ENCODE measurements around the gene SLC16A7.

SLC16A7 gene

DNA sequence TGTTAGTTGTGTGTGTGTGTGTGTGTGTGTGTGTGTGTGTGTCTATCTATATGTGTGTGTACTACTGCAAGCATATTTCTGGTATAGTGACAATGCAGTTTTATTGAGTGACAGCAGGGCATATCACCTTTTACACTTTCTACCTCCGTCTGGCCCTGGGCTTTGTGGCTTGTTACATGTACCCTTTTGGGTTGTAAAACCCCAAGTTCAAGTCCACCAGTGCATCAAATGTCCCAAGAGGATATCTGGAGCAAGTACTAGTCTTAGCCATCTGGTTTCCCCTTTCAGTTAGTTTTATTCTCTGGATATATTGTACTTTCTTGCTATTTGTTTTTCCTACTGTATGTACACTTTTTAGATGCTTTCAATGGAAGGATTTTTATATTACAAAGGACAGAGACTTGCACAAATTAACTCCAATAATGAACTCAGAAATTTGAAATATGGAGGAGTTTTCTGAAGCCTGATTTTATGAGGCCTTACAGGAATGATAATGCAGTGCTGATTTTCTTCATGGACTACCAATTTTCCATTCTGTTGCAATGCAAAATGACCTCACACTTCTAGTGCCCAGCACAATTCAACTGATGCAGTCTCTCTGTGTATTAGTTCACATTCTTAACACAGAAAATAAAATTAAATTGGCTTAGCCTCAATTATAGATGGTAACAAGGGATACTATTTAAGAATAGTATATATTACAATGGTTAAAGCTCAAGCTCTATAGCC, 29.1 kb downstream of the SLC16A7 start:
- DNase-seq: no peak

DNA sequence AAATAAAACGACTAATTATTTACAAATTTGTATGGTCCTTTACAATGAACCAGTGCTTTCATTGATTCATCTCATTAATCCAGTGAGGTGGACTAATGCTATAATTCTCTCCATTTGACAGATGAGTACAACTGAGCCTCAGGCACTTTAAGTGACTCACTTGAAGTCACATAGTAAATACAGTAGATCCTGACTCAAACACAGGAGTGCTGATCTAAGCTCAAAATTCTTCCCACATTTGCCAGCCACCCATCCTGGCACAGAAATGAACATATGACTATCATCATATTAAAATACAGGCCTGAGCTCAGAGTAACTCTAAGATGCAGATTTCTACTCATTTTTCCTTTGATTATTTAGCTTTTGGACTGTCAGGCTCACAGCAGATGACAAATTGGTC, 30.6 kb downstream of the SLC16A7 start:
- no peak for DNase-seq

DNA sequence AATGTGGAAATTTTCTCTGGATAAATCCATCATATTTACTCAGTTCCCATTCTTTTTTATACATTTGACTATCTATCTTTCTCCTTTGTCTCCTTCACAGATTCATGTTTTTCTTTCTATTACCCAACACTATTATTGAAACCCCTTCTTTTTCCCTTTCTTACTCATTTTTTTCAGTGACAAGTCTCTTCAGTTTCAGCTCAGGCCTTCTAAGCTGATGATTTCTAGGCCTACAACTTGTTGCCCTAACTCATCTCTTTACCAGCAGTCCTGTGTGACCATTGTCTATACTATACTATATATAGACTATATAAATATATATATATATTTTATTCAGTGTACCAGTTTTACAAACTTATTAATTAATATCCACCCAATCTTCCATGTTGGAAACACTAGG, 31.8 kb downstream of the SLC16A7 start:
- DNase-seq: no peak

DNA sequence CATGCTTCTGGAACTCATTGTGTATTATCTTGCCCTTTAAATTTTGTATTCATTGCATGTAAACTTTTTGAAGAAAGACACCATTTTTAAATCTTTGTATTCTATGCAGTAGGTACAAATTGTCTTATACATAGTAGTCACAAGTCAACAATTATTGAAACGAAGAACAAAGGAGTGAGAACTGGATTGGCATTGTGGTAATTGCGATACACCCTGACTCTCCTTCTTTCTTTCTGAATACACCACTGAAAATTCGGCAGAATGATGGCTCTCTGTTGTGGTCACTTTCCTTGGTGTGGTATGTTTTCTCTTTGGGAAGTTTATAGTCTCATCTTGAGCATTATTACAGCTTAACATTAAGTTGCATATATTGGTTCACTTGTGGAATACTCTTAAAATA, 34.1 kb downstream of the SLC16A7 start:
- DNase-seq: no peak

DNA sequence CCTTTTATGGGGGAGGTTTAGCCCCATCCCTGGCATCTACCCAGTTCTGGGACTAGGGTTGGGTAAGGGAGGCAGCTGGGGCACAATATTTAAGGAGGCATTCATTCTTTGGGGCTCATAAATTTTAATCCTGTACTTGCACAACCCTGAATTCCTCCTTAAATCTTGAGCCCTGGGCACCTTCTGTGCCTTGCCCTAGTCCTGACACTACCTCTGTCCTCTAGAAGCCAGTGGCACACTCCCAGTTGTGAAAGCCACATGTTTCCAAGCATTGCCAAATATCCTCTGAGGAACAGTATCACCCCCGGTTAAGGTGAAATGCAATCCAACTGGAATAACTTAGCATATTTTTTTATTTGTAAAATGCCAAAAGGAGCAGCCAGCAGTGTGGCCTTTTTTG, 36.6 kb downstream of the SLC16A7 start:
- DNase-seq: no peak

DNA sequence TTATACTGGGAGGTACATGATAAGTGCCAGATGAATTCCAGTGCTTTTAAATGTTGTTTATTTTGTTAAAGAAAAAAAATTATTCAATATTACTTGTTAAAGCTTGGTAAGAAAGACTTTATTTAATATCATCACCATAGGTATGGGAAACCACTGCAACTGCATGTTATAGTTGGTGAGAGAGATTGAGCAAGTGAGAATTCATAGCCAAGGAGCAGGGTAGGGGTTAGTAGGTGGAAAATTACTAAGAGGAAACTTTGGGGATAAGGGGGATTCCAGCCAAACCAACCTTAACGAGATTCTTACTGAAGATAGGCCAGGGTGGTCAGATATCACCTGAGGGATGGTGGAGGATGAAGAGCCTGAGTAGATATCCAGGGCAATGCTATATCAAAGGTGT, 38.4 kb downstream of the SLC16A7 start:
- no peak for DNase-seq

DNA sequence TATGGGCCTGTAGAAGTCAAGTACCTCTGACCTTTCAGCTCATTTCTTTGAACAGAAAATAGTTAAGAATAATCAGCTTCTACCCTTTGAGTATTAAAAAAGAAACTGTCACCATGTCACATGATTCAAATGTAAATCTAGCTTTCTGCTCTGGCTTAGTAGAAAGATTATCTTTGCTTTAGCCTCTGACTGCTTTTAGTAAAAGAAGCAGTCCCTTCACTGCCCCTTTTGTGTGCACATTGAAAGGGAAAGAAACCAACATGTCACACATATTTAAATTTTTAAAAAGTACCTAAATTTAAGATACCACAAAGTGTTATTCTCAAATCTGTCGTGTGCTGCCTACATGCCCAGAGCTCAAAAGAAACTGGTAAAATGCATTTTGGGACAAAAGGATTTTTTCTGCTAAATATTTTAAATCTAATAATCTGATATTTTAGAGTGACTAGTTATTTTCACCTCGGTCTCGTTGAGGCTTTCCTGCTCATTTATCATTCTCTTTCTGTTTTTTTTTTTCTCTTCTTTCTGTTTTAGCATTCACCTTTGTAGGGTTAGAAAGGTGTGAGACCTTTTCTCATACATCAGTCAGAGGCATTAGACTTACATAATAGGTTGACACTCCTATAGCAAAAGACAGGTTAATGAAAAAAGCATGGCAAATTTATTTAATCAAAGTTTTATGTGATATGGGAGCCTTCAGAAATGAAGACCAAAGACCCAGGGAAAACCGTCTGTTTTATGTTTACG, 41.3 kb downstream of the SLC16A7 start:
- DNase-seq: no peak

DNA sequence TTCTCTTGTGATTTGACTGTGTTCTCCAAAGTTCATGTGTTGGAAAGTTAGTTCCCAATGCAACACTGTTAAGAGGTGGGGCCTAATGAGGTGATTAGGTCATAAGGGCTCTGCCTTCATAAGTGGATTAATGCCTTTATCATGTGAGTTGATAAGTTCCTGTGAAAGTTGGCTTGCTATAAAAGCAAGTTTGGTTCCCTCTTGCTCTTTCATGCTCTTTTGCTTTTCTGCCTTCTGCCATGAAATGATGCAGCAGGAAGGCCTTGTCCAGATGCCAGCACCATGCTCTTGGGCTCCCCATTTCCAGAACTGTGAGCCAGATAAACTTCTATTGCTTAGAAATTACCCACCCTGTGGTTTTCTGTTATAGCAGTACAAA, 41.9 kb downstream of the SLC16A7 start:
- no peak for DNase-seq

DNA sequence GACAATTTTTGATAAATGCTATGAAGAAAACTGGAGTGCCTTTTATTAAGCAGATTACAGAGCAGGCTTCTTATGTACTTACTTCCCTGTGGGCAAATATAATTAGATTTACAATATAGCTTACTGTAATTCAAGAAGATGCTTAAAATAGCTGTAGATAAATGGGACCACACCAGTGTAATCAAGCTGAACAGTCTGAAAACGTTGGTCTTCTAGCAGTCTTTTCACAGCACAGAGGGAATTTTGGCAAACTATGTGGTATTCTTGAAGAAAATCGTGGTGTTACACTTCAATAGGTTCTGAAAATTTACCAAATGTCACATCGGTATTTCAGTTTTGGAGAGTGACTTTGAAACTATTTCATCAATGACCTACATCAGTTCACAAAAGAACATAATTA, 47.7 kb downstream of the SLC16A7 start:
- DNase-seq: no peak

DNA sequence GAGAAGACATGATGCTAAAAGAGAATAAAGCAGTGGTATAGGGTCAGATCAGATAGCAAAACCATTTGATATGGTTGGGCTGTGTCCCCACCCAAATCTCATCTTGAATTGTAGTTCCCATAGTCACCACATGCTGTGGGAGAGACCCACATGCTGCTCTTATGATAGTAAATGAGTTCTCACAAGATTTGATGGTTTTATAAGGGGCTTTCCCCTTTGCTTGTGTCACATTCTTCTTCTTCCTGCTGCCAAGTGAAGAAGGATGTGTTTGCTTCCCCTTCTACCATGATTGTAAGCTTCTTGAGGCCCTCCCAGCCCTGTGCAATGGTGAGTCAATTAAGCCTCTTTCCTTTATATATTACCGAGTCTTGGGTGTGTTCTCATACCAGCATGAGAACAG, 49.4 kb downstream of the SLC16A7 start:
- no peak for DNase-seq

DNA sequence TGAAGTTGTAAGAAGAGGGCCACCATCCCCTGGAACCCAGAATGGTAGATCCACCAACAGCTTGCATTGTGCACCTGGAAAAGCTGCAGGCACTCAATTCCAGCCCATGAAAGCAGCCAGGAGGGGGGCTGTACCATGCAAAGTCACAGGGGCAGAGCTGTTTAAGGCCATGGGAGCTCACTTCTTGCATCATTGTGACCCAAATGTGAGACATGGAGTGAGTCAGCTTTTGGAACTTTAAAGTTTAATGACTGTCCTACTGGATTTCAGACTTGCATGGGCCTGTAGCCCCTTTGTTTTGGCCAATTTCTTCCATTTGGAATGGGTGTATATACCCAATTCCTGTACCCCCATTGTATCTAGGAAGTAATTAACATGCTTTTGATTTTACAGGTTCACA, 50.8 kb downstream of the SLC16A7 start:
- no peak for DNase-seq

DNA sequence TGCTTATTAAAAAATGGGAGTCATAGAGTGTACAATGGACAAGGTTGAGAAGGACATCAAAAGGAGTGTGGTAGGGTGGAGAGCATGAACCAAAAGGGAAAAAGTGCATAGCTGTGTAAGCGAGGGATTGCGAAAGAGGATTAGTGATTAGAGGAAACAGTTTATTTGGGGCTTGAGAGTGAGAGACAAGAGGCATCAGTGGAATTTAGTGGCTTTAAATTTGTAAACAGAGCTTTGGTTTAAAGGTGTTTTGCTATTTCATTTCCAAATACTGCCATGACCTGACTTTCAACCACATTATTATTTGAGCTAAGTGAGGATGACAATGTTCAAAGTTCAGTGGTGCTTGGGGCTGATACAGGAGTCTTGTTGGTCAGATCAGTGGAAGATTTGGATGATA, 53.4 kb downstream of the SLC16A7 start:
- DNase-seq: no peak

DNA sequence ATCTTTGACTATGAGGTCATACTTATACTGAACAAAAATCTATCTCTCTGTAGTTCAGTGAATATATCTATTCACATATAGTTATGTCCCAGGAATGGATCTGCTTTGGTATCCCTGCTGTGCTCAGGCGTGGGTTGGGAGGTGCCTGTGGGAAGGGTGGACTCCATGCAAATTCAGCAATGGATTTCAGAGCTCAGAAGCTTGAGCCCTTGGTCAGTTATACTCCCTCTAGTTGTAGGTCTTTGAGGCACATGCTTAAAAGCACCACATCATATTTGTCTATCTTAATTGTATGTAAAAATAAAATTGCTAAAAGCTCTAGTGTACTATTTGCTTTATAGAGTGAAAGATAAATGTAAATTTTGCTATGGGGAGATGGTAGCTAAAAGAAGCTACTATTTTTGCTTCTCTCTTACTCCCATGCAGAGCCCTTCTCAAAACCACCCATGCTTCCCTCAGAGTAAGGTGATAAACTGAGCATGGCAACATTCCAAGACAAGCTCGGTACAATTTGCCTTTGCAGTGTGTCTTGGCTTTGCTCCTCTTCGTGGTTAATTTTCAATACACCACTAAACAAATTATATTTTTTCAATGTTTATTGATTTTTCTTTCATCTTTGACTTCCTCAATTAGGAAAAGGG, 54.9 kb downstream of the SLC16A7 start:
- DNase-seq: no peak

DNA sequence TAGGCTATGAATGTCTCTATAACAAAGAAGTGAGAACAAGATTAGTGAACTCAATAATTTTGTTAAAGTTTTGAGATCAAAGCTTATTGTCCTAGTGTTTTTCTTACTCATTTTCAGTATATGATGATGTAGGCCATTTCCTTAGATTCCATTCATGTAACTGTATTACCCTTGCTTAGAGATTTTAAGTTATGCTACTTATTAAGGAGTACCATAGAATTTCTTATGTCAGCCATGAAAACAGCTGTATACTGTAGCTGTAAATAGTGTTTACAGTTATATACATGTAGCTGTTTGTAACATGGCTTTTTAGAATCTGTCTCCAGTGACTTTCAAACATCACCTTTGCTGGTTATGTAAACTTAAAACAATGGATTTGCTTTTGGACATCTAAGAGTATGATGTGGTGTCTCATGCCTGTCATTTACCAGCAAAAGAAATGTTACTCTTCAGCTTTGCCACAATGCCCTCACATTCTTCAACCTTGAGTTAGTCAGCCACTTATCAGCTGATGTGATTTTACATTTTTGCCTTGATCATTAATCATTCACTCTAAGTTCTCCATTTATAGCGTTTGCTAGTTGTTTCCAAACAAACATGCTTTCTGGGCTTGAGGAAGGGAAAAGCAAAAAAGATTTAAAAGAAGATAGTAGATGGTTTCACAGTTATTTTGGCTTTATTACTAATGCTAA, 55.5 kb downstream of the SLC16A7 start:
- DNase-seq: no peak

DNA sequence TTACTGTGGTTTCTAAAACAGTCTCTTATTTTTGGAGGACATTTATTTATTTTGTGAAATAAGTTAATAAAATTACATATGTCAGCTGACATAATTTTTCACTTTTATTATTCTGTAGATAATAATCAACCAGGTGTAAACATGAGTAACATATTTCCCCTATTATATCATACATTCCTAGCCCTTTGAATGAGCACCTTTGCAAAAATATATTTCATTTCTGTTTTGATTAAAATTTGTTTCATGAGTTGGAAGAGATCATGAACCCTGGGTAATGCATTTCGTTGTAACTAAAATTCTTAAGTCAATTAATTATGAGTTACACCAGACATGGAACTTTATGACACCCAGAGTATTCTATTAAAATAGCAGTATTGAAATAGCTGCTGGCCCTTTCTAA, 56.3 kb downstream of the SLC16A7 start:
- DNase-seq: no peak

DNA sequence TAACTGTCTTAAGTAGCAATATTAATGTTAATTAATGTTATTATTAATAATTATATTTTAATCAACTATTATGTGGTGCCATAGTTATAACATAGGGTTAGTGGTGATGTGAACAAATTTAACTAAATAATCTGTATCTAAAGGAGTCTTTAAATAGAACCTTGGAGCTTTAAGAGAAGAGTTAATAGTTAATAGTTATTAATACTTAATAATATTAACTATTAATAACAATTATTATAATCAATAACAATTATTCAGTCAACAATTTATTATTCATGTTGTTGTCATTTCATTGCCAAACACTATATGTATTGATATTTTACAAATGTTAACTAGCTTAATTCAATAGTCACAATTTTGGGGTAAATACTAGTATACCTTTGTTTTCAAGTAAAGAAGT, 58.2 kb downstream of the SLC16A7 start:
- no peak for DNase-seq

DNA sequence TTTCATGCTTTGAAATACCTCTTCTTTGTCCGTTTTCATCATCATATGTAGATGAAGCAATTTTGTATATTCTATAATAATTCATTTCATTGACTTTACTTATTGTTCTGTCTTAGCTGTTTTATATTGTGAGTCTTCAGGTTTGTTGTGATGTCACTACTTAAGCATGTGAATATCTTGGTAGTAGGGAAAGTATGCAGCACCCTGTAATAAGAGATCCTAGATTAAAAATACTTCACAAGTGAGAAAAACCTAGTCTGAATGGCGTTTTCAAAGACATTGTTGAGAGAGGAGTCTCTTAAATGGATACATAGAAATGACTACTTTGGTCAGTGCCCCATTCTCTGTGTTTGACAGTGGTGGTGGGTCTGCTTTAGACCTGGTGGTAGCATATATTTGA, 61.4 kb downstream of the SLC16A7 start:
- DNase-seq: no peak

DNA sequence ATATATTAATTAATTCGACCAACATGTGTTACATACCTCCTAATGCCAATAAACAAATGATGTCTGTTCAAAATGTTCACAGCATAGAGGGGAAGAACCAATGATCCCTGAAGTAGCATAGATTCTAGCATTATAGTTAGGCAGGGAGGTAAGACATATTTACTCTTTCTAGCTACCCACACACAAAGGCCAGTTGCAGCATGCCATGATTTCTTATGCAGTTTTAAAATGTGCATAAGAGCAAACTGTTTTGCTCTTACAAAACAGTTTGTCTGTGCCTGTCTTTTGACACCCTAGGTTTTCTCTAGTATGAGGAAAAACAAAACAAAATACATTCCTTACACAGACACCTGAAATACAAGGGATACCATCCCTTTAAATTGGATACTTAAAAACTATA, 61.9 kb downstream of the SLC16A7 start:
- no peak for DNase-seq

DNA sequence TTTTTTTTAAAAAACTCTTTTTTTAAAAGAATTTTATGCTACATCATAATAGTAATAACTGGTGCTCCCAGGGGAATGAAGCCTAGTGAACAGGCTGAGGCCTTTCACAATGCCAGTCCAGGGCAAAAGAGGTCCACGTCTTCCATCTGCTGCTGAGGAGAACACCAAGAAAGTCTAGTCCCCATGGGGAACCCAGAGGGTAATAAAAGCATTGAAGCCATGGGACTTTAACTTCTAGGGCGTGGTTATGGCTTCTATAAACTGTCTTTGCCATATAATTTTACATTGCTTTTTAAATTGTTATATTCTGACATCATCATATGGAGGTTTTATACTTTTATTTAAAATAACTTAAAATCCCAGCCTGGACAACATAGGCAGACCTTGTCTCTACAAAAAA, 64.3 kb downstream of the SLC16A7 start:
- DNase-seq: no peak

DNA sequence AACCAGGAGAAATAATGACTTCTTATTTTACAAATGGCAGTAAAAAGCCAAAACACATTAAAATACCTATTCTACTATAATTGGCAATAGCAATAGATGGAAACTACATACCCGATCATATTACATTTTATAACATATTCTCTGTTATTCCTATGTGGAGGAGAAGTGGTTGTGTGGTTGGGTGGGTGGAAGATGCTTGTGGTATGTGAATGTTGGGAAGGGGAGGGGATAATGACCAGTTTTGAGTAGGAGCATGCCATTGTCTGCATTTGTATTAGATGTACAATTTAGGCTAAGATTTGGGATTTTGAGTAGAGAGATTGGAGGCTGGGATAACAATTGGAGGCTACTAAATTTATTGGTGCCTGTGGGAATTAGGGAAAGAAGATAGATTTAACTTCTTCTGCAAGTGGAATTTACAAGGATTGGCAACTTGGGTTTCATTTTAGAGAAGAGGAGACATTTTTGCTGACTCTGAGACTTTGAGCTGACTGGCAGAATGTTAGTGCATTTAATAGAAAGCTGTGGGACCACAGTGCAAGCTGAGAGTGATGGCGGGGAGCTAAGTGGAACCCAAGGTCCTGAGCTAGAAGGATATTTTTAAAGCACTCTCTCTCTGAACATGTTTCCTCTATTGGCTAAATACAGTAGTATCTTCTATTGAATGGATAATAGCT, 65.2 kb downstream of the SLC16A7 start:
- no peak for DNase-seq

DNA sequence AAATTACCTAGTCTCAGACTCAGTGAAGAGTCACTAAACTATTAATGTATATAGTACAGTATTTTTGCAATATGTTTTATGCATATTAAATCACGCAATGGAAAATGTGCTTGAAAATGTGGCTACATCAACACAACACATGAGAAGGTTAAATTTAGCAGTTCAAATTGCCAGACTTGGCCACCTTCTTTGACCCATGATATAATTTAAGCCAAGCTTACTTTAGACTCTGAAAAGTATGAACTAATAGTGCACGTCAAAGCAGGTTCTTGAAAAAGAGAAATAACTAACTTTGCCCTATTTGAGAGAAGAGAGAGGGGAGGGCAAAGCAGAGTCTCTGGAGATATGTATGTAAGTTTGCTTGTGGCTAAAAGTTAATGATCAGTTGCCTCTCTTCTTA, 68.7 kb downstream of the SLC16A7 start:
- no peak for DNase-seq

DNA sequence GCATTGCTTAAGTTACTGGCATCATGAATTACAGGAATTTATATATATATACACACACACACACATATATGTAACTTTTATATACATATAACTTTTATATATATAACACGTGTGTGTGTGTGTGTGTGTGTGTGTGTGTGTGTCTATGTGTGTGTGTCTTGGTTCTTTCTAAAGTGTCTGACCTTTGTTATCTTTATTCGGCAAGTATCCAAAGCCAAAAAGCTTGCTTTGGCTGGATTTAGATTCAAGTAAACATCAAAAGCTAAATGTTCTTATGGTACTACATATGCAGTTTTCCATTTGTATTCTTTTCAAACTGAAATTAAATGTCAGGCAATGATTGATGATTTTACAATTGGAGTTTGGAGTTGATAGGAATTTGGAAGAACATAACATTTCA, 69.9 kb downstream of the SLC16A7 start:
- no peak for DNase-seq

DNA sequence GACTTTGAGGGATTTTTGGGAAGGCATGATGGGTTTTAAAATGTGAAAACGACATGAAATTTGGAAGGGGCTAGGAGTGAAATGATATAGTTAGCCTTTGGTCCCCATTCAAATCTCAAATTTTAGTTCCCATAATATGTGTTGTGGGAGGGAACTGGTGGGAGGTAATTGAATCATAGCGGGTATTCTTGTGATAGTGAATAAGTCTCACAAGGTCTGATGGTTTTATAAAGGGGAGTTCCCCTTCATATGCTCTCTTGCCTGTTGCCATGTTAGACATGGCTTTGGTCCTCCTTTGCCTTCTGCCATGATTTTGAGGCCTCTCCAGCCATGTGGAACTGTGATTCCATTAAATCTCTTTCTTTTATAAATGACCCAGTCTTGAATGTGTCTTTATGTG, 72.8 kb downstream of the SLC16A7 start:
- DNase-seq: no peak

All from NCI-H2107 (cell line).